OCI-LY1 (cell line): ENCODE data around the gene KCNMB2.

Source experiments
- H2AFZ ChIP-seq: fragments of 200-600 bp; sonication (generic), shearing (Covaris generic); 2 replicates; pipeline ENCODE4 v1.6.0; 2014; ENCODE audit warnings: antibody characterized with exemption, mild to moderate bottlenecking, low read length
- H3F3A ChIP-seq: fragments of 200-600 bp; sonication (generic), shearing (Covaris generic); 2 replicates; pipeline ENCODE4 v1.6.0; 2014; ENCODE audit warnings: mild to moderate bottlenecking, antibody characterized with exemption, low read length, moderate library complexity; ENCODE audit not compliant: insufficient read depth
- H3K27ac ChIP-seq: fragments of 200-600 bp; sonication (generic); 2 replicates; pipeline ENCODE4 v1.5.1; 2014; ENCODE audit warnings: low read length, mixed run types, mild to moderate bottlenecking, low read depth; ENCODE audit not compliant: poor library complexity, severe bottlenecking
- H3K27me3 ChIP-seq: fragments of 200-600 bp; sonication (generic); 2 replicates; pipeline ENCODE4 v1.6.0; 2014; ENCODE audit warnings: antibody characterized with exemption, mild to moderate bottlenecking, low read length, moderate library complexity; ENCODE audit not compliant: insufficient read depth
- H3K36me3 ChIP-seq: fragments of 200-600 bp; sonication (generic); 2 replicates; pipeline ENCODE4 v1.6.1; 2014; ENCODE audit warnings: mild to moderate bottlenecking, antibody characterized with exemption, low read length, moderate library complexity, mixed read lengths; ENCODE audit not compliant: insufficient read depth
- H3K4me1 ChIP-seq: fragments of 200-600 bp; sonication (generic); 2 replicates; pipeline ENCODE4 v1.5.1; 2014; ENCODE audit warnings: mild to moderate bottlenecking, low read length, moderate library complexity; ENCODE audit not compliant: insufficient read depth, severe bottlenecking
- H3K4me2 ChIP-seq: fragments of 200-600 bp; sonication (generic), shearing (Covaris generic); 2 replicates; pipeline ENCODE4 v1.6.1; 2014; ENCODE audit warnings: low read length
- H3K4me3 ChIP-seq: fragments of 200-600 bp; sonication (generic); 2 replicates; pipeline ENCODE4 v1.5.1; 2014; ENCODE audit warnings: low read length, low read depth, mild to moderate bottlenecking, mixed read lengths; ENCODE audit not compliant: poor library complexity, severe bottlenecking
- H3K79me2 ChIP-seq: fragments of 200-600 bp; shearing (Covaris generic); 2 replicates; pipeline ENCODE4 v1.6.1; 2016; ENCODE audit warnings: mixed run types, low read length, mixed read lengths; ENCODE audit not compliant: insufficient read depth
- H3K9ac ChIP-seq: fragments of 200-600 bp; sonication (generic), shearing (Covaris generic); 2 replicates; pipeline ENCODE4 v1.6.1; 2014; ENCODE audit warnings: mild to moderate bottlenecking, low read length, mixed read lengths
- H3K9me2 ChIP-seq: fragments of 200-600 bp; sonication (generic), shearing (Covaris generic); 2 replicates; pipeline ENCODE4 v1.6.1; 2014; ENCODE audit warnings: low read depth, mild to moderate bottlenecking, low read length, mixed read lengths
- H3K9me3 ChIP-seq: fragments of 200-600 bp; shearing (Covaris generic); 2 replicates; pipeline ENCODE4 v1.6.1; 2014; ENCODE audit warnings: low read length, mixed read lengths
- H4K20me1 ChIP-seq: fragments of 200-600 bp; sonication (generic), shearing (Covaris generic); 2 replicates; pipeline ENCODE4 v1.6.0; 2016; ENCODE audit warnings: mild to moderate bottlenecking, low read length; ENCODE audit not compliant: insufficient read depth
- CTCF ChIP-seq: fragments of 200-600 bp; sonication (generic), shearing (Covaris generic); IDR thresholded peaks from 2 replicates; pipeline ENCODE4 v1.5.1; 2017; ENCODE audit warnings: mild to moderate bottlenecking, antibody characterized with exemption, low read length, moderate library complexity, mixed read lengths
- EZH2 ChIP-seq: fragments of 200-600 bp; sonication (generic), shearing (Covaris generic); IDR thresholded peaks from 2 replicates; pipeline ENCODE4 v1.8.0; 2017; ENCODE audit warnings: borderline replicate concordance, mixed run types, mild to moderate bottlenecking, antibody characterized with exemption, low read length, moderate library complexity, mixed read lengths

The KCNMB2 gene

GRCh38 chr3:178699364-178699763 lies 163.1 kb downstream of the KCNMB2 start:
- H4K20me1 ChIP-seq, result no peaks in the 10 kb centered on the region
- no peak overlapping the region for H3K4me2 ChIP-seq
- no peak overlapping the region for H3K9ac ChIP-seq
- no peaks in the 10 kb centered on the region for H3F3A ChIP-seq
- no peaks in the 10 kb centered on the region for H3K4me1 ChIP-seq
- no peaks in the 10 kb centered on the region for H3K79me2 ChIP-seq
- H3K9me3 ChIP-seq, result no peaks in the 10 kb centered on the region
- H2AFZ ChIP-seq, result no peak overlapping the region
- H3K9me2 ChIP-seq, result no peaks in the 10 kb centered on the region
- no peak overlapping the region for H3K4me3 ChIP-seq
- no peak overlapping the region for H3K27ac ChIP-seq
- H3K27me3 ChIP-seq, result no peaks in the 10 kb centered on the region
- TF ChIP-seq CTCF (no peak), EZH2 (no peak)
- H3K36me3 ChIP-seq, result no peaks in the 10 kb centered on the region

- Histone ChIP-seq H3K9me3 (no peaks in the 10 kb centered on the region), H3K4me3 (no peak overlapping the region), H3K9me2 (no peaks in the 10 kb centered on the region)
Observed at GRCh38 chr3:178699810-178700209, 163.6 kb downstream of the KCNMB2 start.

GRCh38 chr3:178703268-178703975 lies 167.2 kb downstream of the KCNMB2 start:
- H3K9me3 ChIP-seq, result no peaks in the 10 kb centered on the region
- H2AFZ ChIP-seq, result no peak overlapping the region
- H3K9me2 ChIP-seq, result no peaks in the 10 kb centered on the region
- no peak overlapping the region for H3K9ac ChIP-seq
- H3K4me2 ChIP-seq, result no peak overlapping the region
- no peaks in the 10 kb centered on the region for H3K27me3 ChIP-seq
- no peak overlapping the region for H3K4me3 ChIP-seq
- no peaks in the 10 kb centered on the region for H3K4me1 ChIP-seq
- H3K27ac ChIP-seq, result no peak overlapping the region
- TF ChIP-seq CTCF (no peak), EZH2 (no peak)
- no peaks in the 10 kb centered on the region for H4K20me1 ChIP-seq
- no peaks in the 10 kb centered on the region for H3K79me2 ChIP-seq
- no peaks in the 10 kb centered on the region for H3F3A ChIP-seq
- H3K36me3 ChIP-seq, result no peaks in the 10 kb centered on the region

More at GRCh38 chr3:178699810-178700209, 163.6 kb downstream of the KCNMB2 start:
- Histone ChIP-seq H3K36me3 (no peaks in the 10 kb centered on the region), H3K4me2 (no peak overlapping the region), H3K27ac (no peak overlapping the region), H3K27me3 (no peaks in the 10 kb centered on the region), H4K20me1 (no peaks in the 10 kb centered on the region), H2AFZ (no peak overlapping the region), H3F3A (no peaks in the 10 kb centered on the region), H3K4me1 (no peaks in the 10 kb centered on the region), H3K79me2 (no peaks in the 10 kb centered on the region), H3K9ac (no peak overlapping the region)
- no peak for TF ChIP-seq EZH2
- no peak for TF ChIP-seq CTCF
